Fibroblast of villous mesenchyme (primary cell): ENCODE measurements around the gene UAP1. TPM values are rescaled to one million over a fixed set of nuclear protein-coding genes. Genes with fewer than 3 reads are reported as not detected.
"Not testable (repeated sequence)": the region's sequence is repeated elsewhere in the genome, so short reads cannot be mapped to it uniquely, and the experiment has no call there.

Experiments used
- DNase-seq: peaks from one replicate; pipeline ENCODE4 v3.0.0-alpha.2; 2010; ENCODE audit warnings: low read depth
- H3K4me3 ChIP-seq: 2 replicates; pipeline ENCODE4 v1.5.1; 2011; ENCODE audit warnings: low read depth, mild to moderate bottlenecking, low read length
- CTCF ChIP-seq: IDR thresholded peaks from 2 replicates; pipeline ENCODE4 v1.5.1; 2012; ENCODE audit warnings: low read depth, mild to moderate bottlenecking, low read length; ENCODE audit not compliant: insufficient read depth
- total RNA-seq: library from RNA; depleted of rRNA; stranded (reverse); fragments of >200 nt; gene quantifications from 2 replicates; pipeline ENCODE4 v1.2.3, GENCODE V29; 2012

Gene UAP1
- total RNA-seq, 1 donor, result 108 TPM

- TF ChIP-seq CTCF, result no peak
- H3K4me3 ChIP-seq, result peak overlapping the region; percentile 81
- DNase-seq, result peak; percentile 77
Observed at GRCh38 chr1:162562470-162562828, 927 bp downstream of the UAP1 start.

- TF ChIP-seq CTCF, result no peak
- H3K4me3 ChIP-seq, result no peak overlapping the region
- DNase-seq, result no peak
Observed at GRCh38 chr1:162564762-162565218, 3.3 kb downstream of the UAP1 start.

- no peak for TF ChIP-seq CTCF
- H3K4me3 ChIP-seq, result no peak overlapping the region
- no peak for DNase-seq
Observed at GRCh38 chr1:162565460-162565859, 3.9 kb downstream of the UAP1 start.

GRCh38 chr1:162566870-162567269, 5.3 kb downstream of the UAP1 start:
- TF ChIP-seq CTCF, result no peak
- H3K4me3 ChIP-seq, result no peak overlapping the region
- no peak for DNase-seq

- DNase-seq, result no peak
- H3K4me3 ChIP-seq, result no peak overlapping the region
- TF ChIP-seq CTCF, result no peak
Observed at GRCh38 chr1:162568802-162569201, 7.3 kb downstream of the UAP1 start.

- DNase-seq, result no peak
Observed at GRCh38 chr1:162570718-162571117, 9.2 kb downstream of the UAP1 start.

GRCh38 chr1:162571121-162571520, 9.6 kb downstream of the UAP1 start:
- H3K4me3 ChIP-seq, DNase-seq: not testable (repeated sequence)

More at GRCh38 chr1:162570718-162571117, 9.2 kb downstream of the UAP1 start:
- H3K4me3 ChIP-seq, result no peak overlapping the region
- no peak for TF ChIP-seq CTCF
